HCT116 (cell line): ENCODE results near the gene MYPN. TPM values are rescaled to one million over a fixed set of nuclear protein-coding genes. Genes with fewer than 3 reads are reported as not detected.
"Not testable (repeated sequence)": the region's sequence is repeated elsewhere in the genome, so short reads cannot be mapped to it uniquely, and the experiment has no call there.

ENCODE experiments used
- ATAC-seq: fragments of 200-7000 bp; cut with Tn5 transposase; 2 replicates; pipeline ENCODE4 v1.9.1; 2020; ENCODE audit warnings: mild to moderate bottlenecking, moderate library complexity
- BruUV-seq: library from RNA; stranded (reverse); fragments of 400-500 nt; replicated peaks from 2 replicates; lab custom pipeline; 2021; lab: Mats Ljungman, UMichigan
- CTCF ChIA-PET: fragments of 300-600 bp; sonication (Branson Sonifier 250); formaldehyde crosslinking; loops from one replicate; lab custom pipeline; 2021; ENCODE audit warnings: antibody characterized with exemption; lab: Charles Lee
- POLR2A ChIA-PET: fragments of 300-600, 350-600 bp; sonication (Branson Sonifier 250); formaldehyde crosslinking; loops from one replicate; lab custom pipeline; 2021; ENCODE audit warnings: antibody characterized with exemption; lab: Charles Lee
- RAD21 ChIA-PET, 2 experiments: fragments of 300-600 bp; sonication (Branson Sonifier 250); formaldehyde crosslinking; loops; one replicate each; lab custom pipeline; 2023; ENCODE audit warnings: low total read pairs in 2 of 2; ENCODE audit not compliant: uncharacterized antibody in 2 of 2, unreplicated experiment in 2 of 2, low non-redundant PET in 1 of 2; lab: Charles Lee
- DNase-seq: peaks from one replicate; pipeline ENCODE4 v3.0.0-alpha.2; 2010; ENCODE audit warnings: low read depth, low spot score
- H2AFZ ChIP-seq: fragments of 200-600 bp; shearing (Covaris generic), sonication (generic); 2 replicates; pipeline ENCODE4 v1.6.1; 2017; ENCODE audit warnings: low read depth, mixed run types, mixed read lengths, antibody characterized with exemption, low read length; ENCODE audit not compliant: poor library complexity, severe bottlenecking
- H3K27ac ChIP-seq: 2 replicates; pipeline ENCODE4 v1.5.1; 2012; ENCODE audit warnings: low read depth, low read length
- H3K27me3 ChIP-seq: fragments of 200-600 bp; sonication (generic); 2 replicates; pipeline ENCODE4 v1.6.1; 2016; ENCODE audit warnings: mixed run types, low read length, mixed read lengths; ENCODE audit not compliant: insufficient read depth
- H3K36me3 ChIP-seq, 2 experiments: fragments of 200-500 bp in 1 of 2; fragments of 200-600 bp in 1 of 2; sonication (Bioruptor generic) in 1 of 2; sonication (generic) in 1 of 2; 2 replicates each; pipeline versions ENCODE4 v1.5.1 to v1.6.1; 2014 to 2016; ENCODE audit warnings: low read length in 2 of 2, inconsistent platforms in 1 of 2, mixed read lengths in 1 of 2, mixed run types in 1 of 2; ENCODE audit not compliant: insufficient read depth in 2 of 2, control insufficient read depth in 1 of 2
- H3K4me1 ChIP-seq, 2 experiments: fragments of 200-600 bp in 1 of 2; sonication (generic) in 1 of 2; 2 replicates each; pipeline versions ENCODE4 v1.5.1 to v1.6.1; 2012 to 2017; ENCODE audit warnings: low read length in 2 of 2, inconsistent platforms in 1 of 2, mild to moderate bottlenecking in 1 of 2, mixed read lengths in 1 of 2, mixed run types in 1 of 2, moderate library complexity in 1 of 2; ENCODE audit not compliant: insufficient read depth in 2 of 2, control insufficient read depth in 1 of 2
- H3K4me2 ChIP-seq: fragments of 200-600 bp; sonication (generic); 2 replicates; pipeline ENCODE4 v1.6.1; 2017; ENCODE audit warnings: mixed run types, low read length, mixed read lengths
- H3K4me3 ChIP-seq, 2 experiments: fragments of 200-600 bp in 1 of 2; sonication (generic) in 1 of 2; replicated peaks in 1 of 2; 2 replicates each; pipeline ENCODE4 v1.5.1; 2011 to 2016; ENCODE audit warnings: low read length in 2 of 2, control low read depth in 1 of 2, low read depth in 1 of 2, mild to moderate bottlenecking in 1 of 2, mixed read lengths in 1 of 2, mixed run types in 1 of 2
- H3K79me2 ChIP-seq: fragments of 200-600 bp; sonication (generic); 2 replicates; pipeline ENCODE4 v1.6.1; 2017; ENCODE audit warnings: mild to moderate bottlenecking, mixed run types, low read length, moderate library complexity, mixed read lengths; ENCODE audit not compliant: insufficient read depth
- H3K9ac ChIP-seq: fragments of 200-600 bp; sonication (generic); 2 replicates; pipeline ENCODE4 v1.6.1; 2016; ENCODE audit warnings: low read length, mixed read lengths
- H3K9me2 ChIP-seq: fragments of 200-600 bp; sonication (generic), shearing (Covaris generic); 2 replicates; pipeline ENCODE4 v1.6.1; 2017; ENCODE audit warnings: mixed run types, mild to moderate bottlenecking, moderate library complexity; ENCODE audit not compliant: insufficient read depth
- H3K9me3 ChIP-seq, 2 experiments: fragments of 200-500 bp in 1 of 2; fragments of 200-600 bp in 1 of 2; sonication (Bioruptor generic) in 1 of 2; sonication (generic) in 1 of 2; 2 replicates each; pipeline ENCODE4 v1.6.1; 2014 to 2017; ENCODE audit warnings: low read length in 2 of 2, mixed read lengths in 2 of 2, inconsistent platforms in 1 of 2, low read depth in 1 of 2, mild to moderate bottlenecking in 1 of 2, mixed run types in 1 of 2, moderate library complexity in 1 of 2; ENCODE audit not compliant: control insufficient read depth in 1 of 2, insufficient read depth in 1 of 2
- H4K20me1 ChIP-seq: fragments of 200-600 bp; sonication (generic), shearing (Covaris generic); 2 replicates; pipeline ENCODE4 v1.6.1; 2017; ENCODE audit warnings: mixed run types, mild to moderate bottlenecking, moderate library complexity; ENCODE audit not compliant: insufficient read depth
- CTCF ChIP-seq, 3 experiments: fragments of 200-600 bp in 1 of 3; sonication (generic) in 1 of 3; IDR thresholded peaks in 2 of 3; conservative IDR thresholded peaks in 1 of 3; 2 replicates each; pipeline ENCODE4 v1.5.1; 2012 to 2017; ENCODE audit warnings: low read depth in 2 of 3, low read length in 2 of 3, antibody characterized with exemption in 1 of 3, borderline replicate concordance in 1 of 3, control low read depth in 1 of 3, mild to moderate bottlenecking in 1 of 3, mixed read lengths in 1 of 3, mixed run types in 1 of 3, moderate library complexity in 1 of 3; ENCODE audit not compliant: insufficient read depth in 1 of 3
- EGR1 ChIP-seq: IDR thresholded peaks from 2 replicates; pipeline ENCODE4 v1.6.1; 2012; ENCODE audit warnings: low read depth
- ELF1 ChIP-seq: IDR thresholded peaks from 2 replicates; pipeline ENCODE4 v1.6.1; 2012; ENCODE audit warnings: low read depth, borderline replicate concordance
- EZH2 ChIP-seq: fragments of 200-600 bp; sonication (generic); IDR thresholded peaks from 2 replicates; pipeline ENCODE4 v1.6.1; 2017; ENCODE audit warnings: antibody characterized with exemption, mixed run types
- RAD21 ChIP-seq: IDR thresholded peaks from 2 replicates; pipeline ENCODE4 v1.6.1; 2012; ENCODE audit warnings: low read depth, mild to moderate bottlenecking
- intact Hi-C: fragments of 100-400 bp; cut with micrococcal nuclease; formaldehyde crosslinking; loops from 2 replicates; pipeline ENCODE4 v1.10.0; 2022
- total RNA-seq: library from RNA; stranded (reverse); gene quantifications from one replicate; pipeline ENCODE4 v1.2.1, GENCODE V29; 2021; ENCODE audit not compliant: unreplicated experiment
- TF ChIP-seq, protein P1 (sequence below): IDR thresholded peaks from 2 replicates; pipeline ENCODE4 v1.6.1; 2012

MYPN gene
- total RNA-seq, 1 experiment from 2014 or later: 0.34 TPM

DNA sequence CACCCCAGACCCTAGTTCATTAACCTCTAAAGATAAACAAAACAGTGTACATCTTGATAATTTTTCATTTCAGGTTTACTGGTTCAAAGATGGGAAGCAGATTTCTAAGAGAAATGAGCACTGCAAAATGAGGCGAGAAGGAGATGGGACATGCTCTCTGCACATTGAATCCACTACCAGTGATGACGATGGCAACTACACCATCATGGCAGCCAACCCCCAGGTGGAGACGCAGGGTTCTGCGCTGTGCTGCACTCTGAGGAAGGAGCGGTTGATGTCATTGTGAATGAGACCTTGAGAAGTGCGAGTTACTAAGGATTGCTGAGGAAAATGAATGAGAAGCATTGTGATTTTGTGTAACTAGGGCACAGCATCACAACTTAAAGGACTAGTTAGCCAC is 85.0 kb downstream of the MYPN start:
- Histone ChIP-seq H3K9me3 (no peaks in the 10 kb centered on the region), H2AFZ (no peak overlapping the region), H3K9ac (no peak overlapping the region), H3K4me1 (peaks cover 0 to 7% of the 10 kb centered on the region in 2 experiments; a peak in 2 of 4 replicates), H3K4me2 (no peak overlapping the region), H3K79me2 (no peaks in the 10 kb centered on the region), H3K9me2 (no peaks in the 10 kb centered on the region), H3K36me3 (no peaks in the 10 kb centered on the region), H3K4me3 (no peak overlapping the region), H4K20me1 (no peaks in the 10 kb centered on the region), H3K27me3 (no peaks in the 10 kb centered on the region), H3K27ac (no peak overlapping the region)
- POLR2A ChIA-PET: no interaction called here
- TF ChIP-seq RAD21: no peak
- 0 out of 6 replicates have a peak, but pooled peaks of 1 of the 3 experiments have one; percentile 5 for TF ChIP-seq CTCF (IDR thresholded peaks at IDR 0.05 in 2 of 3, conservative IDR thresholded peaks at IDR 0.05 in 1 of 3; ENCODE audit: borderline replicate concordance in 1 of 3, insufficient read depth in 1 of 3, low read depth in 2 of 3, low read length in 2 of 3)
- TF ChIP-seq EGR1: no peak
- no peak for TF ChIP-seq EZH2
- no peak for TF ChIP-seq ELF1
- TF ChIP-seq, protein P1, sequence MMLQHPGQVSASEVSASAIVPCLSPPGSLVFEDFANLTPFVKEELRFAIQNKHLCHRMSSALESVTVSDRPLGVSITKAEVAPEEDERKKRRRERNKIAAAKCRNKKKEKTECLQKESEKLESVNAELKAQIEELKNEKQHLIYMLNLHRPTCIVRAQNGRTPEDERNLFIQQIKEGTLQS: no peak
- CTCF ChIA-PET: interaction anchor here (1.4 kb wide), 1 partner anchor 18 kb away, joined by 5 read pairs; no protein-coding TSS in a partner anchor
- RAD21 ChIA-PET: no interaction called here
- BruUV-seq: no TSS peak
- DNase-seq (no peak), ATAC-seq (no peak)
- intact Hi-C loops: no loop called here

- ATAC-seq, intact Hi-C loops, H3K9me3 ChIP-seq, H3K4me2 ChIP-seq, DNase-seq, H3K79me2 ChIP-seq, H3K36me3 ChIP-seq, BruUV-seq, RAD21 ChIA-PET, H3K4me1 ChIP-seq, H2AFZ ChIP-seq, H3K9me2 ChIP-seq, H3K27ac ChIP-seq, POLR2A ChIA-PET, H4K20me1 ChIP-seq, CTCF ChIA-PET, H3K9ac ChIP-seq, H3K27me3 ChIP-seq, H3K4me3 ChIP-seq: not testable (repeated sequence)
Observed at GRCh38 chr10:68195776-68196175, 86.5 kb downstream of the MYPN start.
